DOHH2 (cell line): Measurements from ENCODE around the gene SLC6A6.

Experiments used
- H3F3A ChIP-seq: fragments of 200-600 bp; sonication (generic), shearing (Covaris generic); 2 replicates; pipeline ENCODE4 v1.6.0; 2016; ENCODE audit warnings: antibody characterized with exemption, mild to moderate bottlenecking; ENCODE audit not compliant: control insufficient read depth, insufficient read depth
- H3K27ac ChIP-seq: fragments of 200-600 bp; sonication (generic); 2 replicates; pipeline ENCODE4 v1.5.1; 2014; ENCODE audit warnings: low read depth, mild to moderate bottlenecking, low read length, moderate library complexity
- H3K27me3 ChIP-seq: fragments of 200-600 bp; sonication (generic); 2 replicates; pipeline ENCODE4 v1.6.1; 2014; ENCODE audit warnings: mild to moderate bottlenecking, low read length, mixed read lengths; ENCODE audit not compliant: control insufficient read depth
- H3K36me3 ChIP-seq: fragments of 200-600 bp; sonication (generic); 2 replicates; pipeline ENCODE4 v1.6.1; 2014; ENCODE audit warnings: mild to moderate bottlenecking, low read length, moderate library complexity, mixed read lengths; ENCODE audit not compliant: control insufficient read depth
- H3K4me1 ChIP-seq: fragments of 200-600 bp; sonication (generic); 2 replicates; pipeline ENCODE4 v1.6.1; 2014; ENCODE audit warnings: mild to moderate bottlenecking, low read length, mixed read lengths; ENCODE audit not compliant: control insufficient read depth
- H3K4me2 ChIP-seq: fragments of 200-600 bp; sonication (generic); 2 replicates; pipeline ENCODE4 v1.6.0; 2014; ENCODE audit warnings: mild to moderate bottlenecking, low read length, moderate library complexity
- H3K4me3 ChIP-seq: fragments of 200-600 bp; sonication (generic); 2 replicates; pipeline ENCODE4 v1.5.1; 2014; ENCODE audit warnings: mild to moderate bottlenecking, low read length, mixed read lengths
- H3K79me2 ChIP-seq: fragments of 200-600 bp; sonication (generic); 2 replicates; pipeline ENCODE4 v1.6.1; 2014; ENCODE audit warnings: mild to moderate bottlenecking, low read length, mixed read lengths; ENCODE audit not compliant: control insufficient read depth
- H3K9me2 ChIP-seq: fragments of 200-600 bp; sonication (generic); replicated peaks from 2 replicates; pipeline ENCODE4 v1.6.1; 2014; ENCODE audit warnings: mild to moderate bottlenecking, low read length, mixed read lengths; ENCODE audit not compliant: control insufficient read depth
- H3K9me3 ChIP-seq: fragments of 200-600 bp; sonication (generic); 2 replicates; pipeline ENCODE4 v1.6.1; 2014; ENCODE audit warnings: antibody characterized with exemption, low read length, mixed read lengths; ENCODE audit not compliant: control insufficient read depth, insufficient read depth
- H4K20me1 ChIP-seq: fragments of 200-600 bp; sonication (generic); 2 replicates; pipeline ENCODE4 v1.6.0; 2014; ENCODE audit warnings: low read depth, mild to moderate bottlenecking, antibody characterized with exemption, low read length, moderate library complexity; ENCODE audit not compliant: control insufficient read depth, insufficient read depth
- EZH2phosphoT487 ChIP-seq: fragments of 200-600 bp; sonication (generic); IDR thresholded peaks from 2 replicates; pipeline ENCODE4 v1.6.1; 2017; ENCODE audit warnings: borderline replicate concordance, mild to moderate bottlenecking, antibody characterized with exemption, low read length, moderate library complexity, mixed read lengths
- TF ChIP-seq, protein P1 (sequence below): fragments of 200-600 bp; sonication (generic); IDR thresholded peaks from one replicate; pipeline ENCODE4 v1.5.1; 2014; ENCODE audit warnings: antibody characterized with exemption, mild to moderate bottlenecking, low read depth, low read length; ENCODE audit not compliant: poor library complexity, severe bottlenecking

Gene SLC6A6

DNA sequence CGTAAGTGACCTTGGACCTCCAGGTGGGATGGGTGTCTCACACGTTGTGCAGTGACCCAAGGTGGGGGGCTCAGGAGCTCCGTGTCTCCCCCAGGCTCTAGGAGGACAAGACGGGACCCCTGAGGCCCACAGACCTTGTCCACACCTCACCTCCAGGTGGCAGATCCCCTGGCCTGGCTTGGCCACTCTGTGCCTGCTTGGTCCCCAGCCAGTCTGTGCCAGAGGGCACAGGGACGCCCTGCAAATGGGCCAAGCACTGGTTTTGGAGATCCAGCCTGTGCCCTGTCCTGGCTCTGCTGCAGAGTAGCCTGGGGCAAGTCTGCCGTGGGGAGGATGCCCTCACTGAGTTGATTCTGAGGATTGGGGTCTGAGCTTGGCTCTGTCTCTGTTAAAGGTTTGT, 14.0 kb downstream of the SLC6A6 start:
- peaks cover 21% of the 10 kb centered on the region for H4K20me1 ChIP-seq
- H3K36me3 ChIP-seq, result peaks cover 68% of the 10 kb centered on the region
- no peak overlapping the region for H3K4me3 ChIP-seq
- no peak overlapping the region for H3K27ac ChIP-seq
- peaks cover 28% of the 10 kb centered on the region for H3K4me1 ChIP-seq
- no peaks in the 10 kb centered on the region for H3K9me2 ChIP-seq
- H3K79me2 ChIP-seq, result peaks cover 80% of the 10 kb centered on the region
- no peaks in the 10 kb centered on the region for H3F3A ChIP-seq
- no peaks in the 10 kb centered on the region for H3K27me3 ChIP-seq
- TF ChIP-seq, protein P1, sequence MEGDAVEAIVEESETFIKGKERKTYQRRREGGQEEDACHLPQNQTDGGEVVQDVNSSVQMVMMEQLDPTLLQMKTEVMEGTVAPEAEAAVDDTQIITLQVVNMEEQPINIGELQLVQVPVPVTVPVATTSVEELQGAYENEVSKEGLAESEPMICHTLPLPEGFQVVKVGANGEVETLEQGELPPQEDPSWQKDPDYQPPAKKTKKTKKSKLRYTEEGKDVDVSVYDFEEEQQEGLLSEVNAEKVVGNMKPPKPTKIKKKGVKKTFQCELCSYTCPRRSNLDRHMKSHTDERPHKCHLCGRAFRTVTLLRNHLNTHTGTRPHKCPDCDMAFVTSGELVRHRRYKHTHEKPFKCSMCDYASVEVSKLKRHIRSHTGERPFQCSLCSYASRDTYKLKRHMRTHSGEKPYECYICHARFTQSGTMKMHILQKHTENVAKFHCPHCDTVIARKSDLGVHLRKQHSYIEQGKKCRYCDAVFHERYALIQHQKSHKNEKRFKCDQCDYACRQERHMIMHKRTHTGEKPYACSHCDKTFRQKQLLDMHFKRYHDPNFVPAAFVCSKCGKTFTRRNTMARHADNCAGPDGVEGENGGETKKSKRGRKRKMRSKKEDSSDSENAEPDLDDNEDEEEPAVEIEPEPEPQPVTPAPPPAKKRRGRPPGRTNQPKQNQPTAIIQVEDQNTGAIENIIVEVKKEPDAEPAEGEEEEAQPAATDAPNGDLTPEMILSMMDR, result no peak
- TF ChIP-seq EZH2phosphoT487, result no peak
- no peak overlapping the region for H3K4me2 ChIP-seq
- H3K9me3 ChIP-seq, result no peaks in the 10 kb centered on the region

DNA sequence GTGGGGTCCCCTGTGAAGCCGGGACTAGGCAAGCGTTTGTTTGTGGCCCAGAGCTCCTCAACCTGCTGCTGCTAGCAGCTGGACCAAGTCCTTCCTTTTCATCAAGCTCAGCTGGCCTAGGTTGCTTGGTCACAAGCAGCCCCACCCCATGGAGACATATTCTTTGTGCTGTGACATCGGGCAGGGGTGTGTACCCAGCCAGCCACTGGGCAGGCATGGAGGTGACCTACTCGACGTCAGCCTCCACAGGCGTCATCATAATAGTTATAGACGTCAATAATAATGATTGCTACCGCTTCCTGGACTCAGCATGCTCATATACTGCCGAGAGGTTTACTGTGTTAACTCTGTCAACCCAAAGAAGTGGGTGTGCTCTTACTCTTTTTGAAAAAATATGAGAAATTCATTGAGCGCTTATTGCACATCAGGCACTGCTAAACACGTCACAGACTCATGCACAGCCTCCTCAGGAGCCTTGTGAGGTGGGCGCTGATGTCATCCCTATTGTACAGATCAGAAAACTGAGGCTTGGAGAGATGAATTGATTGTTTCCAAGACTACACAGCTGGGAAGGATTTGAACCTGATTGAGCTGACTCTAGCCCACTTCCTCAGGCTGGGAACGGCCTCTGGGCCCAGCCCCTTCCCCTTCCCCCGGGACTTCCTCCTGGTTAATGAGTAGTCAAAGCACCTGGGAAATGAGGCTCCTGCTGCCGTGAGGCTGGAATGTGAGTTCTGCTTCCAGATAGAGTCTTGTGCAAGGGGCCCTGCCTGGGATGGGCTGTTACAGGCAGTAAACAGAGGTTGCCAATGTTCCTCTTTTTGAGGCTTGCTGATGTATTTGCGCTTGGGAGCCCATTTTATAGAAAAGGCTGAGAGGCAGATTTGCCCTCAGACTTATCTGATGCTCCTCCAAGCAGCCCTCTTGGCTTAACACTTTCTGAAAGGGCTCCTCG, 16.2 kb downstream of the SLC6A6 start:
- Histone ChIP-seq H3K4me2 (no peak overlapping the region), H3K4me1 (peaks cover 13% of the 10 kb centered on the region), H3K4me3 (no peak overlapping the region), H3K36me3 (peaks cover 66% of the 10 kb centered on the region), H3F3A (no peaks in the 10 kb centered on the region), H3K27ac (no peak overlapping the region), H3K27me3 (no peaks in the 10 kb centered on the region), H3K79me2 (peaks cover 79% of the 10 kb centered on the region), H3K9me3 (no peaks in the 10 kb centered on the region), H4K20me1 (peaks cover 15% of the 10 kb centered on the region), H3K9me2 (no peaks in the 10 kb centered on the region)
- TF ChIP-seq, protein P1, result no peak
- no peak for TF ChIP-seq EZH2phosphoT487

DNA sequence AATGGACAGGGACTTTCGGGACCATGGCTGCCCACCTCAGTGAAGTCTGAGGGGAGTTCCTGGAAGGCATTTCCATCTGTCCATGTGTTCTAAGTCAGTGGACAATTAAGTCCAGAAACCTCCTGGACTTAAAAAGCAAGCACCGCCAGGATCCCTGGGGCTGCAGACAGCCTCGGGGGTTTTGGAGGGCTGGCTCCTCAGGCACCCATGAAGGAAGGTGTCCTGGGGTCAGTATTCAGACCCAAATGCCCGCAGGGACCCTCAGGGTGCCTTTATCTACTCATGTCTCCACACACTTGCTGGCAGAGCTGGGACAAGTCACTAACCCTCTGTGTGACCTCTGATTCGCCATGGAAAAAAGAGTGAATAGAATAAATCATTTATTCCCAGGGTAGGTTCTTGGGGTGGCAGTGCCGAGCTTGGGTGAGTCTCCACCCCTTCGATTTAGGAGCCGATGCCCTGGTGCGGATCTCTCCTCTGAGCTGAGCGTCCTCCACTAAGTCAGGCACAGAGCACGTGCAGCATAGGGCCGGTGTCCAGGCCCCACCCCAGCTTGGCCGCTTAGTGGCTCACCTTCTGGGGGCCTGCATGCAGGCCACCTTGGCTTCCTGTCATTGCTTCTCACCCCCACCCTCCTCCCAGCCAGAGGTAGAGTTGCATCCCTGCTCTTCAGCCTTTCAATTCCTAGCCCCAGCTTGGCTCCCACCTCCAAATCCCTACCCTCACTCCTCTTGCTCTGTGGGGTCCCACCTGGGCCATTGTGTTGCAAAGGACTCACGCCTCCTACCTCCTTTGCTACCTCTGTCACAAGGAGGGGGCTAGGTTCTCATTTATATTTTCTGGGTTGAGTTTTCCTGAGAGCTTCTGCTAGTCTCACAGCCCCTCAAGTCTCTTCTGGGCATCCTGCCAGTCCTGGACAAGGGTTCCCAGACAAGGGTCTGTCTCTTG, 19.9 kb downstream of the SLC6A6 start:
- Histone ChIP-seq H3K9me3 (no peaks in the 10 kb centered on the region), H3K4me2 (no peak overlapping the region), H3K27me3 (no peaks in the 10 kb centered on the region), H3K36me3 (peaks cover 64% of the 10 kb centered on the region), H3F3A (peaks cover 14% of the 10 kb centered on the region), H3K9me2 (no peaks in the 10 kb centered on the region), H3K27ac (no peak overlapping the region), H3K4me3 (no peak overlapping the region), H4K20me1 (peaks cover 14% of the 10 kb centered on the region), H3K79me2 (peaks cover 83% of the 10 kb centered on the region), H3K4me1 (peaks cover 44% of the 10 kb centered on the region)
- no peak for TF ChIP-seq EZH2phosphoT487
- TF ChIP-seq, protein P1, result no peak
